Right ventricle myocardium superior (tissue), 1 donor: ENCODE measurements around the gene MITF. TPM values are rescaled to one million over a fixed set of nuclear protein-coding genes. Genes with fewer than 3 reads are reported as not detected.

Experiments
- ATAC-seq: fragments of 200-7000 bp; cut with Tn5 transposase; one replicate; pipeline ENCODE4 v1.9.1; 2020; ENCODE audit warnings: mild to moderate bottlenecking; ENCODE audit not compliant: poor library complexity
- DNase-seq: peaks from one replicate; pipeline ENCODE4 v3.0.0-alpha.2; 2020
- intact Hi-C: fragments of 100-400 bp; cut with DNase I; formaldehyde crosslinking; loops from one replicate; pipeline ENCODE4 v1.11.2; 2022
- total RNA-seq: library from RNA; stranded (reverse); fragmentation: NEBNext Ultra II Directional; extraction: Animal tissue kit (Norgen Biotek cat#: 25700); gene quantifications from one replicate; pipeline ENCODE4 v1.2.1, GENCODE V29; 2021
- donor health status: DM: no; HTN: yes; CAD: no; lungs with severe emphysema.

The MITF gene
- total RNA-seq, 1 donor from 2014 or later, result 65.5 TPM

- ATAC-seq, result no peak
- no peak for DNase-seq
- intact Hi-C loops, result no loop called here
Measured at GRCh38 chr3:69747511-69748258, 8.4 kb downstream of the MITF start.

GRCh38 chr3:69748503-69748902 is 9.2 kb downstream of the MITF start:
- ATAC-seq, result no peak
- intact Hi-C loops, result no loop called here
- no peak for DNase-seq

- peak; percentile 11 for ATAC-seq
- no peak for DNase-seq
- intact Hi-C loops, result no loop called here
Measured at GRCh38 chr3:69749461-69749860, 10.2 kb downstream of the MITF start.

GRCh38 chr3:69750549-69750948 is 11.3 kb downstream of the MITF start:
- ATAC-seq, result no peak
- intact Hi-C loops, result no loop called here
- DNase-seq, result no peak

- DNase-seq (no peak), ATAC-seq (peak; percentile 21)
- intact Hi-C loops, result no loop called here
Measured at GRCh38 chr3:69751074-69751476, 11.8 kb downstream of the MITF start.

- intact Hi-C loops, result no loop called here
- no peak for ATAC-seq
- DNase-seq, result no peak
Measured at GRCh38 chr3:69752241-69752640, 13.0 kb downstream of the MITF start.

GRCh38 chr3:69753179-69753775 is 14.0 kb downstream of the MITF start:
- intact Hi-C loops, result no loop called here
- ATAC-seq (no peak), DNase-seq (no peak)

GRCh38 chr3:69755795-69756194 is 16.5 kb downstream of the MITF start:
- ATAC-seq (no peak), DNase-seq (no peak)
- intact Hi-C loops, result no loop called here

- ATAC-seq, result no peak
- intact Hi-C loops, result no loop called here
Measured at GRCh38 chr3:69761896-69762767, 22.9 kb downstream of the MITF start.

GRCh38 chr3:69762768-69763229 is 23.5 kb downstream of the MITF start:
- no peak for ATAC-seq
- intact Hi-C loops, result no loop called here
- no peak for DNase-seq

More at GRCh38 chr3:69761896-69762767, 22.9 kb downstream of the MITF start:
- no peak for DNase-seq

GRCh38 chr3:69763458-69763857 is 24.2 kb downstream of the MITF start:
- intact Hi-C loops, result no loop called here
- DNase-seq (no peak), ATAC-seq (no peak)

- ATAC-seq (peak; percentile 9), DNase-seq (no peak)
- intact Hi-C loops, result no loop called here
Measured at GRCh38 chr3:69764121-69764741, 25.0 kb downstream of the MITF start.

GRCh38 chr3:69764861-69765260 is 25.6 kb downstream of the MITF start:
- DNase-seq (no peak), ATAC-seq (no peak)
- intact Hi-C loops, result no loop called here

GRCh38 chr3:69766638-69767037 is 27.4 kb downstream of the MITF start:
- DNase-seq, result no peak
- intact Hi-C loops, result no loop called here
- ATAC-seq, result no peak

- ATAC-seq (peak; percentile 79), DNase-seq (peak; percentile 83)
- intact Hi-C loops, result no loop called here
Measured at GRCh38 chr3:69767571-69767970, 28.3 kb downstream of the MITF start.

- intact Hi-C loops, result no loop called here
- no peak for DNase-seq
- ATAC-seq, result no peak
Measured at GRCh38 chr3:69768438-69768837, 29.2 kb downstream of the MITF start.

GRCh38 chr3:69770219-69770618 is 31.0 kb downstream of the MITF start:
- no peak for DNase-seq
- intact Hi-C loops, result no loop called here
- no peak for ATAC-seq

- intact Hi-C loops, result no loop called here
- ATAC-seq (no peak), DNase-seq (no peak)
Measured at GRCh38 chr3:69770976-69771634, 31.8 kb downstream of the MITF start.
